ENCODE results near the gene TBC1D22A.

- no peak for TF ChIP-seq CTCF (IDR thresholded peaks at IDR 0.05)
- TF ChIP-seq POLR2A (IDR thresholded peaks at IDR 0.05) = no peak
Measured at GRCh38 chr22:47006869-47007268, 244.4 kb downstream of the TBC1D22A start.
